ACC112 (cell line): ENCODE measurements around the gene RMI2.

Experiments used
- H2AFZ ChIP-seq: fragments of 200-600 bp; sonication (generic); one replicate; pipeline ENCODE4 v1.6.0; 2017; ENCODE audit warnings: antibody characterized with exemption, low read length; ENCODE audit not compliant: unreplicated experiment
- H3K27ac ChIP-seq: fragments of 200-600 bp; sonication (generic); 2 replicates; pipeline ENCODE4 v1.5.1; 2014; ENCODE audit warnings: low read depth, mild to moderate bottlenecking, antibody characterized with exemption, low read length, moderate library complexity
- H3K27me3 ChIP-seq: fragments of 200-600 bp; sonication (generic); 2 replicates; pipeline ENCODE4 v1.6.1; 2014; ENCODE audit warnings: mild to moderate bottlenecking, antibody characterized with exemption, low read length, moderate library complexity, mixed read lengths; ENCODE audit not compliant: insufficient read depth
- H3K36me3 ChIP-seq: fragments of 200-600 bp; sonication (generic); 2 replicates; pipeline ENCODE4 v1.6.1; 2016; ENCODE audit warnings: mild to moderate bottlenecking, antibody characterized with exemption, low read length, moderate library complexity, mixed read lengths; ENCODE audit not compliant: insufficient read depth
- H3K4me1 ChIP-seq: fragments of 200-600 bp; sonication (generic); one replicate; pipeline ENCODE4 v1.6.1; 2016; ENCODE audit warnings: low read length, mixed read lengths; ENCODE audit not compliant: insufficient read depth, unreplicated experiment, control insufficient read depth
- H3K4me3 ChIP-seq: fragments of 200-600 bp; sonication (generic); 2 replicates; pipeline ENCODE4 v1.5.1; 2014; ENCODE audit warnings: mild to moderate bottlenecking, low read depth, low read length
- H3K79me2 ChIP-seq: fragments of 200-600 bp; sonication (generic); one replicate; pipeline ENCODE4 v1.6.0; 2016; ENCODE audit warnings: low read length; ENCODE audit not compliant: control insufficient read depth, unreplicated experiment, insufficient read depth

RMI2 gene

DNA sequence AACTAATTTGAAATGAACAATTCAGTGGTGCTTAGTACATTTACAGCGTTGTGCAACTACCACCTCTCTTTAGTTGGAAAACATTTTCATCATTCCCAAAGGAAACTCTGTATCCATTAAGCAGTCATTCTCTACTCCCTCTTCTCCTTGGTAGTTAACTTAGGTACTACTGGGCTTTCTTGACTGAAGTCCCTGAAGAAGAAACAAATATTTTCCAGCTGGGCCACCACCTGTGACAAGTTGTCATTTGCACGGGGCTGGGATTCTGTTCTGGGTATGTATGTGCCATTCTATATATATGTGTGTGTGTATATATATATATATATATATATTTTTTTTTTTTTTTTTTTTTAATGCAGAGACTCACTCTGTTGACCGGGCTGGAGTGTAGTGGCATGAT lies 15.4 kb upstream of the RMI2 start:
- no peaks in the 10 kb centered on the region for H3K36me3 ChIP-seq
- no peak overlapping the region for H3K27ac ChIP-seq
- no peak overlapping the region for H3K4me3 ChIP-seq
- no peaks in the 10 kb centered on the region for H3K27me3 ChIP-seq
- no peak overlapping the region for H2AFZ ChIP-seq
- no peaks in the 10 kb centered on the region for H3K79me2 ChIP-seq
- peaks cover 19% of the 10 kb centered on the region for H3K4me1 ChIP-seq

DNA sequence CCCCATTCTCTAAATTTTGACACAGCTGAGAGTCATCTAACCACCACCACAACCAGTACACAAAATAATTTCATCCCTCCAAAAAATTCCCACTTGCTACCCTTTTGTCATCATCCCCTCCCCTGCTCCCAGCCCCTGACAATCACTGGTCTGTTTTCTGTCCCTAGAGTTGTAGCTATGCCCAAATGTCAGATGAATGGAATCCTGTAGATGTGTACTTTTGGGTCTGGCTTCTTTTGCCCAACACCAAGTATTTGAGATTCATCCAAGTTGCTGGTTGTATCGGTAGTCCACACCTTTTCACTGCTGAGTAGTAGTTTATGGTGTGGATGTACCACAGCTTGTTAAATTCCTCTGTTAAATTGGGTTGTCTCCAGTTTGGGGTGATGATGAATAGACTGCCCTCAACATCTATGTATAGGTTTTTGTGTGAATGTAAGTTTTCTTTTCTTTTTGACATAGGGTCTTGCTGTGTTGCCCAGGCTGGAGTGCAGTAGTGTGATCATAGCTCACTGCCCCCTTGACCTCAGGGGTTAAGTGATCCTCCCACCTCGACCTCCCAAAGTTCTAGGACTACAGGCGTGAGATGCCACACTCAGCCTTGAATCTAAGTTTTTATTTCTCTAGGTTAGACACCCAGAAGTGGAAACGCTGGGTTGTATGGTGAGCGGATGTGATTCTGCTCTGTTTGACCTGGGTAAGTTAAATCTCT lies 14.6 kb upstream of the RMI2 start:
- H3K79me2 ChIP-seq = no peaks in the 10 kb centered on the region
- H3K4me1 ChIP-seq = peaks cover 19% of the 10 kb centered on the region
- no peak overlapping the region for H3K27ac ChIP-seq
- no peak overlapping the region for H2AFZ ChIP-seq
- no peaks in the 10 kb centered on the region for H3K27me3 ChIP-seq
- no peaks in the 10 kb centered on the region for H3K36me3 ChIP-seq
- no peak overlapping the region for H3K4me3 ChIP-seq

DNA sequence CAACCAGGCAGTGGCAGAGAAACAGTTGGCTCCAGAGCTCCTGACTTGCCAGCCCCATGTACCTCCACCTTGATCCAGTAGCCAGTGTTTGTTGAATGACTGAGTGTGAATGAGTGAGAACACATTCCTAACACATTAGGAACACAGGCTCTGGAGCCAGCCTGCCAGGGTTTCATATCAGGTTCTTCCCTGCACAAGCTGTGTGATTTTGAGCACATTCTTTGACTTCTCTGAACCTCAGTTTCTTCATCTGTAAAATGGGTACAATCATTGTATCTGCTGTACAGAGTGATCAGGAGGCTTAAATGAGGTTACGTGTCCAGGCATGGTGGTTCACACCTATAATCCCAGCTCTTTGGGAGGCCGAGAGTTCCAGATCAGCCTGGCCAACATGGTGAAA lies 13.3 kb upstream of the RMI2 start:
- Histone ChIP-seq H3K4me3 (no peak overlapping the region), H3K4me1 (peaks cover 19% of the 10 kb centered on the region), H2AFZ (no peak overlapping the region), H3K36me3 (no peaks in the 10 kb centered on the region), H3K27ac (no peak overlapping the region), H3K79me2 (no peaks in the 10 kb centered on the region), H3K27me3 (no peaks in the 10 kb centered on the region)

DNA sequence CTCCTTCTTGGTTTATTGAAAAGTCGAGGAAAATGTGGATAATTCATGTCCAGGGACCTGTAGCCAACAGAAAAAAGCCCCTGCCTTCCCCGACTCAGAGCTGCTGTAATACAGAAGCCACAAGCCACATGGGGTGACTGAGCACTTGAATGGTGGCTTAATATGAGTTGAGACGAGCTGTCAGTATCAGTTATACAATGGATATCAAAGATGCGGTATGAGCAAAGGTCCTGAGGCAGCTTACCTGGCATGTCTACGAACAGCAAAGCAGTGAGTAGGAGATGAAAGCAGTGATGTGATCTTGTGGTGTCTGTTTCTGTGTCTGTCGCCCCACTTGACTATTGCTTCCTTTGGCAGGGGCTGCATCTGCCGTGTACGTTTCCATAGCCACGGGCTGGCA lies 12.2 kb upstream of the RMI2 start:
- H3K79me2 ChIP-seq = no peaks in the 10 kb centered on the region
- H3K27me3 ChIP-seq = no peaks in the 10 kb centered on the region
- no peak overlapping the region for H3K27ac ChIP-seq

DNA sequence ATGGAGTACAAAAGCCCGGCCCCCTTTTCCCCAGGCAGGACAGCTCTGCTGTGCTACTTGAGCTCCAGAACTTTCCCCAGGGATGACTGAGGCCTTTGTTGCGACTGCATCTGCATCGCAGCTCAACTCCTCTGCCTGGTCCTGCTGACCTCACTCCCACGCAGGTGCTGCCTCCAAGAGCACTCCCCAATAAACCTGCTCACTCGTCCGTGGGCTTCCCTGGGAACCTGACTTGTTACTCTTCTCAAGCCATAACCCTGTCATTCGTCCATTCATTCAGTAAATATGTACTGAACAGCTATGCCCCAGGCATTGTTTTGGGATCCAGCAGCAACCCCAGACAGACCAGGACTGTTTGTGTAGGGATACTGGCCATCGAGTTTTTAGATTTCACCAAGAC lies 11.6 kb upstream of the RMI2 start:
- no peaks in the 10 kb centered on the region for H3K36me3 ChIP-seq
- no peaks in the 10 kb centered on the region for H3K27me3 ChIP-seq
- H3K27ac ChIP-seq = no peak overlapping the region
- no peak overlapping the region for H2AFZ ChIP-seq
- peaks cover 13% of the 10 kb centered on the region for H3K4me1 ChIP-seq
- H3K4me3 ChIP-seq = no peak overlapping the region
- no peaks in the 10 kb centered on the region for H3K79me2 ChIP-seq

More for the DNA sequence above, 12.2 kb upstream of the RMI2 start:
- Histone ChIP-seq H3K4me3 (no peak overlapping the region), H3K4me1 (peaks cover 16% of the 10 kb centered on the region), H2AFZ (no peak overlapping the region), H3K36me3 (no peaks in the 10 kb centered on the region)

GRCh38 chr16:11334831-11335404 lies 10.3 kb upstream of the RMI2 start:
- no peak overlapping the region for H3K4me3 ChIP-seq
- H3K27ac ChIP-seq = no peak overlapping the region
- no peak overlapping the region for H2AFZ ChIP-seq
- H3K79me2 ChIP-seq = no peaks in the 10 kb centered on the region
- no peaks in the 10 kb centered on the region for H3K36me3 ChIP-seq
- H3K27me3 ChIP-seq = no peaks in the 10 kb centered on the region
- peaks cover under 1% of the 10 kb centered on the region for H3K4me1 ChIP-seq

GRCh38 chr16:11339075-11339474 lies 6.2 kb upstream of the RMI2 start:
- no peaks in the 10 kb centered on the region for H3K79me2 ChIP-seq
- no peak overlapping the region for H2AFZ ChIP-seq
- no peak overlapping the region for H3K27ac ChIP-seq
- no peaks in the 10 kb centered on the region for H3K4me1 ChIP-seq
- no peak overlapping the region for H3K4me3 ChIP-seq
- no peaks in the 10 kb centered on the region for H3K36me3 ChIP-seq
- no peaks in the 10 kb centered on the region for H3K27me3 ChIP-seq

- H3K27ac ChIP-seq = no peak overlapping the region
Observed at GRCh38 chr16:11340710-11341109, 4.5 kb upstream of the RMI2 start.

DNA sequence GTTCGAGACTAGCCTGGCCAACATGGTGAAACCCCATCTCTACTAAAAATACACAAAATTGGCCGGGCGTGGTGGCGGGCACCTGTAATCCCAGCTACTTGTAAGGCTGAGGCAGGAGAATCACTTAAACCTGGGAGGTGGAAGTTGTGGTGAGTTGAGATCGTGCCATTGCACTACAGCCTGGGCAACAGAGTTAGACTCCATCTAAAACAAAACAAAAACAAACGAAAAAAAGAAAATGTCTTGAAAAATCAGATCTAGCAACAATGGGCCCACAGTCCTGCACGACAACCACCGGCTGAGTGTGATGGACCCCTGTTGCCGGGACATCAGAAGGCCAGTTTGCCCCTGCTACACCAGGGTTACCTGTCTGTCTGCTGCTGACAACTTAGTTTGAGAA lies 3.9 kb upstream of the RMI2 start:
- Histone ChIP-seq H3K36me3 (no peaks in the 10 kb centered on the region), H3K4me3 (no peak overlapping the region), H2AFZ (no peak overlapping the region), H3K79me2 (peaks cover 4% of the 10 kb centered on the region), H3K4me1 (peaks cover 1% of the 10 kb centered on the region), H3K27ac (no peak overlapping the region), H3K27me3 (no peaks in the 10 kb centered on the region)

More at GRCh38 chr16:11340710-11341109, 4.5 kb upstream of the RMI2 start:
- Histone ChIP-seq H3K27me3 (no peaks in the 10 kb centered on the region), H3K4me3 (no peak overlapping the region), H3K36me3 (no peaks in the 10 kb centered on the region), H3K4me1 (no peaks in the 10 kb centered on the region), H3K79me2 (peaks cover under 1% of the 10 kb centered on the region), H2AFZ (no peak overlapping the region)

GRCh38 chr16:11342021-11342855 lies 3.0 kb upstream of the RMI2 start:
- H3K36me3 ChIP-seq = no peaks in the 10 kb centered on the region
- H2AFZ ChIP-seq = no peak overlapping the region
- H3K27me3 ChIP-seq = no peaks in the 10 kb centered on the region
- H3K27ac ChIP-seq = no peak overlapping the region
- no peak overlapping the region for H3K4me3 ChIP-seq
- peaks cover 10% of the 10 kb centered on the region for H3K4me1 ChIP-seq
- H3K79me2 ChIP-seq = peaks cover 13% of the 10 kb centered on the region
